ENCODE data around the gene COG5. TPM values are rescaled to one million over a fixed set of nuclear protein-coding genes. Genes with fewer than 3 reads are reported as not detected.

The COG5 gene
- total and polyA plus RNA-seq, 11 donors = 9.4 to 61.6 (median 42.1) TPM

DNA sequence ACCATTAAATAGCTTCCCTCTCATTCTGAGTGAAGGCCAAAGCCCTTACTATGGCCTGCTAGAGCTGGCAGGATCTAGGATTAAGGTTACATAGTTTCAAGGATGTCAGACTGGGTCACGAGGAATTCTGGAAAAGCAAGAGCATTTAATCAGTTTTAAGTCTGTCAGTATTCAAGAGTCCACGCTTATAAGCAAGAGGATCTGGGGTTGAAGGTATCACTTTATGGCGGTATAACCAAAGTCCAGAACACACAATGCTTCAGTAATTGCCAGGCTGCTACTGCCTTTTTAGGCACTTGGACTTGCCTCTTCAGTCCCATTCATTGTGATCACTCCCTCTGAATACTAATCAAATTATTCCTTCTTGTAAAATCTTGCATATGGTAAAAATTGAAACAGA, 293.9 kb downstream of the COG5 start:
- no peak overlapping the region for H3K27ac ChIP-seq
- no peaks in the 10 kb centered on the region for H3K27me3 ChIP-seq
- peaks cover 0 to 3% (median 0%) of the 10 kb centered on the region in 12 donors for H3K4me1 ChIP-seq
- intact Hi-C loops (cut with DNase I) = no loop called here
- H3K4me3 ChIP-seq = no peak overlapping the region
- no peaks in the 10 kb centered on the region for H3K9me3 ChIP-seq
- peaks cover 0 to 20% (median 0%) of the 10 kb centered on the region in 9 donors for H3K36me3 ChIP-seq
- ATAC-seq (peak in 1 of 4 donors; percentile 36), DNase-seq (no peak)
- TF ChIP-seq POLR2A (IDR thresholded peaks at IDR 0.05) = no peak
- 43 to 75% (median 64%) methylated on average over 3 of the region's 3 CpGs for WGBS, 4 donors

DNA sequence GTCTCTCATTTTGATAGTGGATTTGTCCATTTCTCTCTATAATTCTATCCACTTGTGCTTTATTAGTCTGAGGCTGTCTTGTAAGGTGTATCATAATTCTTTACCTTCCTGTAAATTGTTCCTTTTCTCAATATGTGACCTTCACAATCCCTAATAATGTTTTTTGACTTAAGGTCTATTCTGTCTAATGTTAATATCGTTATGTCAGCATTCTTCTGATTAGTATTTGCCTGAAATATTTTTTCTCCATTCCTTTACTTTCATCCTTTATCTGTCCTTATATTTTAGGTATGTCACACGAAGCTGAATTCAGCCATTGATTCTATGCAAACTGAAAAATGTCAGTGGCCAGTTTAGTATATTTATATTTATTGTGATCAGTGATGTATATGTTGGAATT, 295.1 kb downstream of the COG5 start:
- ATAC-seq = no peak
- Histone ChIP-seq H3K27me3 (no peaks in the 10 kb centered on the region), H3K27ac (no peak overlapping the region), H3K4me3 (no peak overlapping the region), H3K9me3 (no peaks in the 10 kb centered on the region), H3K36me3 (peaks cover 0 to 15% (median 0%) of the 10 kb centered on the region in 9 donors), H3K4me1 (peaks cover 0 to 3% (median 0%) of the 10 kb centered on the region in 12 donors)
- WGBS, 4 donors = 94 to 95% (median 95%) methylated on average over 2 of the region's 2 CpGs
- intact Hi-C loops (cut with DNase I) = no loop called here
- no peak for DNase-seq
- TF ChIP-seq POLR2A (IDR thresholded peaks at IDR 0.05) = no peak
- TF ChIP-seq, protein P1, sequence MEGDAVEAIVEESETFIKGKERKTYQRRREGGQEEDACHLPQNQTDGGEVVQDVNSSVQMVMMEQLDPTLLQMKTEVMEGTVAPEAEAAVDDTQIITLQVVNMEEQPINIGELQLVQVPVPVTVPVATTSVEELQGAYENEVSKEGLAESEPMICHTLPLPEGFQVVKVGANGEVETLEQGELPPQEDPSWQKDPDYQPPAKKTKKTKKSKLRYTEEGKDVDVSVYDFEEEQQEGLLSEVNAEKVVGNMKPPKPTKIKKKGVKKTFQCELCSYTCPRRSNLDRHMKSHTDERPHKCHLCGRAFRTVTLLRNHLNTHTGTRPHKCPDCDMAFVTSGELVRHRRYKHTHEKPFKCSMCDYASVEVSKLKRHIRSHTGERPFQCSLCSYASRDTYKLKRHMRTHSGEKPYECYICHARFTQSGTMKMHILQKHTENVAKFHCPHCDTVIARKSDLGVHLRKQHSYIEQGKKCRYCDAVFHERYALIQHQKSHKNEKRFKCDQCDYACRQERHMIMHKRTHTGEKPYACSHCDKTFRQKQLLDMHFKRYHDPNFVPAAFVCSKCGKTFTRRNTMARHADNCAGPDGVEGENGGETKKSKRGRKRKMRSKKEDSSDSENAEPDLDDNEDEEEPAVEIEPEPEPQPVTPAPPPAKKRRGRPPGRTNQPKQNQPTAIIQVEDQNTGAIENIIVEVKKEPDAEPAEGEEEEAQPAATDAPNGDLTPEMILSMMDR (IDR thresholded peaks at IDR 0.05) = no peak

DNA sequence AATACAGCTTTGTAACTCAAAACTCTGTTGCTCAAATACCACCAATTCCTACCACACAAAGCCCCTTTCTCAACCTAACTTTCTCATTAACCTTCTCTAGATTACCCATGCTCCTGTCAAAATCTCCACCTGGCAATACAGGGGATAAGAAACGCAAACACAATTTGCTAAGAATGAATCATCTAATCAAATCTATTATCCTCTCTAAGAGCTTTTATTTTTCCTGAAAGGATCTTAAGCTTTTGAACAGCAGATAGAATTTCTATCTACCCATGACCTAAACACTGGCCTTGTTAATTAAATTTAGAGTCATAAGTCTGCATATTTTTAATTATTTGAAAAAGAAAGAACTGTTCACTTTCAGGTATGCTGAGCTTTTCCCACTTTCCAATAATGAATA, 296.6 kb downstream of the COG5 start:
- peaks cover 0 to 13% (median 2%) of the 10 kb centered on the region in 12 donors for H3K4me1 ChIP-seq
- no peak overlapping the region for H3K4me3 ChIP-seq
- no peaks in the 10 kb centered on the region for H3K27me3 ChIP-seq
- no peak for ATAC-seq
- no peaks in the 10 kb centered on the region for H3K9me3 ChIP-seq
- TF ChIP-seq, protein P1 (IDR thresholded peaks at IDR 0.05) = no peak
- TF ChIP-seq POLR2A (IDR thresholded peaks at IDR 0.05) = no peak
- 93 to 98% (median 95%) methylated on average over 1 of the region's 1 CpG for WGBS, 4 donors
- DNase-seq = no peak
- H3K36me3 ChIP-seq = peaks cover 0 to 9% (median 0%) of the 10 kb centered on the region in 9 donors
- H3K27ac ChIP-seq = no peak overlapping the region
- intact Hi-C loops (cut with DNase I) = no loop called here

DNA sequence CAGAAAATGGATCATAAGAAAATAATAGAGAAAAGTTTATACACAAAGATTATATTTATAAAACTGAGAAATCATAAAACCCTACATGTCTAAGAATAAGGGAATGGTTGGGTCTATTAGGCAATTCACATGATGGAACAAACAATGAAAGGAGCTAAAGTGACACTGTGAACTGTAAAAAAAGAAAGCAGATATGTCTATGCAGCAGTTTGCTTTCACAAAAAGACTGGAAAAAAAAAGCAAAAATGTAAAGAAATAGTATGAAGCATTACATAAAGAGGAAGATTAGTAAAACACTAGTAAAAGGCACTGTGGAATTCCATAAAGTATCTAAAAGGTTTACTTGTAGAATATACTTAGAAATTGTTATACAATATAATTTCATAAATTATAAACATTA, 299.0 kb downstream of the COG5 start:
- no peak for DNase-seq
- H3K4me1 ChIP-seq = peaks cover 0 to 13% (median 2%) of the 10 kb centered on the region in 12 donors
- H3K4me3 ChIP-seq = no peak overlapping the region
- H3K36me3 ChIP-seq = peaks cover 0 to 3% (median 0%) of the 10 kb centered on the region in 9 donors
- H3K27ac ChIP-seq = no peak overlapping the region
- no peaks in the 10 kb centered on the region for H3K9me3 ChIP-seq
- TF ChIP-seq, protein P1 (IDR thresholded peaks at IDR 0.05) = no peak
- TF ChIP-seq POLR2A (IDR thresholded peaks at IDR 0.05) = no peak
- H3K27me3 ChIP-seq = no peaks in the 10 kb centered on the region
- intact Hi-C loops (cut with DNase I) = no loop called here
- no peak for ATAC-seq

DNA sequence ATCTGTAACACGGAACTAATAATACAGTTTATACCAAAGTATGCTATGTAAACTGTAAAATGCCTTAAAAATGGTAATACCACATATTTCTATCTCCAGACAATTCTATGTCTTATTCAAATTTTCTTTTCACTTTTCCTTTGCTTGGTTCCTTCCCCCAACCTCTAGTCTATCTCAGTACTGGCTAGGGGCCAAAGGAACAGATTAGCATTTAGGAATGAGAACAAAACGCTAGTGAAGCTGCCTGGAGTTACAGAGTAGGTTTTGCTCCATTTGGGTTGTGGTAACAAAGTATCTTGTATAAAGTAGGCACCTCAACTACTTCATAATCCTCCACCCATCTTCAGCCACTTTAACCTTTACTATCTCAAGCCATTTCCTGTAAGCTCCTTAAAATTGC, 300.9 kb downstream of the COG5 start:
- DNase-seq = no peak
- no peaks in the 10 kb centered on the region for H3K9me3 ChIP-seq
- H3K36me3 ChIP-seq = no peaks in the 10 kb centered on the region
- no peak for TF ChIP-seq POLR2A (IDR thresholded peaks at IDR 0.05)
- TF ChIP-seq, protein P1 (IDR thresholded peaks at IDR 0.05) = no peak
- 55 to 61% (median 58%) methylated on average over 2 of the region's 2 CpGs for WGBS, 4 donors
- H3K27me3 ChIP-seq = no peaks in the 10 kb centered on the region
- intact Hi-C loops (cut with DNase I) = no loop called here
- peak overlapping the region in 6 of 12 donors; percentile 1 to 50 (median 29) for H3K27ac ChIP-seq
- peak in 3 of 4 donors; percentile 55 to 69 (median 64) for ATAC-seq
- H3K4me1 ChIP-seq = peaks cover 0 to 17% (median 2%) of the 10 kb centered on the region in 12 donors
- no peak overlapping the region for H3K4me3 ChIP-seq

All from heart left ventricle (tissue), 16 donors.